Measurements from ENCODE around the gene SNX12. TPM values are rescaled to one million over a fixed set of nuclear protein-coding genes. Genes with fewer than 3 reads are reported as not detected.

The SNX12 gene
- total RNA-seq, 1 experiment from 2014 or later: 69.4 TPM

DNA sequence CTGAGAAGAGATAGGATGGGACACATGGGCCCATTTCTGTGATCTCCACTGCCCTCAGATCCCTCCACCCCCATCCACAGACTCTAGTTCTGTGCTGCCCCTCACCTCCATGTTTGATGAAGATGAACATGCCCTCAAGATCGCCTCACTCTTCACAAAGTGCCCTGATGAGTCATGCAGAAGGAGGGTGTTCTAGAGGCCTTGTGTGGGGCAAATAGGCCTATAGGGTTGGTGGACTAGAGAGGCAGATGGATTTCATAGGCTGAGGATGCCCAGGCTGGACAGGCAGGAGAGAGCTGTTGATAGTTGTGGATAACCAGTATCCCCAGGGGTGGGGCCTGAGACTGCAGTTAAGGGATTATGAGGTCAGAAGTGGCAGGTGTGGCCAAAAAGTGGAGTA, 38.3 kb upstream of the SNX12 start, which contains the start of gene CXorf65:
Gene CXorf65 (minus strand): TSS at position 314 of the 400 bp plus-strand sequence. CDS start 184 bp downstream, at position 130.
- H3K4me1 Mint-ChIP-seq: peaks cover 45% of the 10 kb centered on the region
- TF ChIP-seq MXD4 (CRISPR knock-in tag; IDR thresholded peaks at IDR 0.05; ENCODE audit: borderline replicate concordance): no peak
- TF ChIP-seq, protein P1, sequence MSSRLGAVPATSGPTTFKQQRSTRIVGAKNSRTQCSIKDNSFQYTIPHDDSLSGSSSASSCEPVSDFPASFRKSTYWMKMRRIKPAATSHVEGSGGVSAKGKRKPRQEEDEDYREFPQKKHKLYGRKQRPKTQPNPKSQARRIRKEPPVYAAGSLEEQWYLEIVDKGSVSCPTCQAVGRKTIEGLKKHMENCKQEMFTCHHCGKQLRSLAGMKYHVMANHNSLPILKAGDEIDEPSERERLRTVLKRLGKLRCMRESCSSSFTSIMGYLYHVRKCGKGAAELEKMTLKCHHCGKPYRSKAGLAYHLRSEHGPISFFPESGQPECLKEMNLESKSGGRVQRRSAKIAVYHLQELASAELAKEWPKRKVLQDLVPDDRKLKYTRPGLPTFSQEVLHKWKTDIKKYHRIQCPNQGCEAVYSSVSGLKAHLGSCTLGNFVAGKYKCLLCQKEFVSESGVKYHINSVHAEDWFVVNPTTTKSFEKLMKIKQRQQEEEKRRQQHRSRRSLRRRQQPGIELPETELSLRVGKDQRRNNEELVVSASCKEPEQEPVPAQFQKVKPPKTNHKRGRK (CRISPR knock-in tag; IDR thresholded peaks at IDR 0.05; ENCODE audit: borderline replicate concordance): no peak
- TF ChIP-seq, protein P2, sequence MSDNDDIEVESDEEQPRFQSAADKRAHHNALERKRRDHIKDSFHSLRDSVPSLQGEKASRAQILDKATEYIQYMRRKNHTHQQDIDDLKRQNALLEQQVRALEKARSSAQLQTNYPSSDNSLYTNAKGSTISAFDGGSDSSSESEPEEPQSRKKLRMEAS (CRISPR knock-in tag; IDR thresholded peaks at IDR 0.05): no peak
- TF ChIP-seq, protein P3, sequence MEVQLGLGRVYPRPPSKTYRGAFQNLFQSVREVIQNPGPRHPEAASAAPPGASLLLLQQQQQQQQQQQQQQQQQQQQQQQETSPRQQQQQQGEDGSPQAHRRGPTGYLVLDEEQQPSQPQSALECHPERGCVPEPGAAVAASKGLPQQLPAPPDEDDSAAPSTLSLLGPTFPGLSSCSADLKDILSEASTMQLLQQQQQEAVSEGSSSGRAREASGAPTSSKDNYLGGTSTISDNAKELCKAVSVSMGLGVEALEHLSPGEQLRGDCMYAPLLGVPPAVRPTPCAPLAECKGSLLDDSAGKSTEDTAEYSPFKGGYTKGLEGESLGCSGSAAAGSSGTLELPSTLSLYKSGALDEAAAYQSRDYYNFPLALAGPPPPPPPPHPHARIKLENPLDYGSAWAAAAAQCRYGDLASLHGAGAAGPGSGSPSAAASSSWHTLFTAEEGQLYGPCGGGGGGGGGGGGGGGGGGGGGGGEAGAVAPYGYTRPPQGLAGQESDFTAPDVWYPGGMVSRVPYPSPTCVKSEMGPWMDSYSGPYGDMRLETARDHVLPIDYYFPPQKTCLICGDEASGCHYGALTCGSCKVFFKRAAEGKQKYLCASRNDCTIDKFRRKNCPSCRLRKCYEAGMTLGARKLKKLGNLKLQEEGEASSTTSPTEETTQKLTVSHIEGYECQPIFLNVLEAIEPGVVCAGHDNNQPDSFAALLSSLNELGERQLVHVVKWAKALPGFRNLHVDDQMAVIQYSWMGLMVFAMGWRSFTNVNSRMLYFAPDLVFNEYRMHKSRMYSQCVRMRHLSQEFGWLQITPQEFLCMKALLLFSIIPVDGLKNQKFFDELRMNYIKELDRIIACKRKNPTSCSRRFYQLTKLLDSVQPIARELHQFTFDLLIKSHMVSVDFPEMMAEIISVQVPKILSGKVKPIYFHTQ (CRISPR knock-in tag; IDR thresholded peaks at IDR 0.05): no peak
- TF ChIP-seq ZNF396 (CRISPR knock-in tag; IDR thresholded peaks at IDR 0.05; ENCODE audit: borderline replicate concordance): no peak
- TF ChIP-seq RORB (CRISPR knock-in tag; IDR thresholded peaks at IDR 0.05): no peak
- no peak for TF ChIP-seq NR2C2 (CRISPR knock-in tag; IDR thresholded peaks at IDR 0.05)
- TF ChIP-seq NFE2L1 (CRISPR knock-in tag; IDR thresholded peaks at IDR 0.05): no peak
- TF ChIP-seq, protein P4, sequence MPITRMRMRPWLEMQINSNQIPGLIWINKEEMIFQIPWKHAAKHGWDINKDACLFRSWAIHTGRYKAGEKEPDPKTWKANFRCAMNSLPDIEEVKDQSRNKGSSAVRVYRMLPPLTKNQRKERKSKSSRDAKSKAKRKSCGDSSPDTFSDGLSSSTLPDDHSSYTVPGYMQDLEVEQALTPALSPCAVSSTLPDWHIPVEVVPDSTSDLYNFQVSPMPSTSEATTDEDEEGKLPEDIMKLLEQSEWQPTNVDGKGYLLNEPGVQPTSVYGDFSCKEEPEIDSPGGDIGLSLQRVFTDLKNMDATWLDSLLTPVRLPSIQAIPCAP (CRISPR knock-in tag; IDR thresholded peaks at IDR 0.05): no peak
- TF ChIP-seq, protein P5, sequence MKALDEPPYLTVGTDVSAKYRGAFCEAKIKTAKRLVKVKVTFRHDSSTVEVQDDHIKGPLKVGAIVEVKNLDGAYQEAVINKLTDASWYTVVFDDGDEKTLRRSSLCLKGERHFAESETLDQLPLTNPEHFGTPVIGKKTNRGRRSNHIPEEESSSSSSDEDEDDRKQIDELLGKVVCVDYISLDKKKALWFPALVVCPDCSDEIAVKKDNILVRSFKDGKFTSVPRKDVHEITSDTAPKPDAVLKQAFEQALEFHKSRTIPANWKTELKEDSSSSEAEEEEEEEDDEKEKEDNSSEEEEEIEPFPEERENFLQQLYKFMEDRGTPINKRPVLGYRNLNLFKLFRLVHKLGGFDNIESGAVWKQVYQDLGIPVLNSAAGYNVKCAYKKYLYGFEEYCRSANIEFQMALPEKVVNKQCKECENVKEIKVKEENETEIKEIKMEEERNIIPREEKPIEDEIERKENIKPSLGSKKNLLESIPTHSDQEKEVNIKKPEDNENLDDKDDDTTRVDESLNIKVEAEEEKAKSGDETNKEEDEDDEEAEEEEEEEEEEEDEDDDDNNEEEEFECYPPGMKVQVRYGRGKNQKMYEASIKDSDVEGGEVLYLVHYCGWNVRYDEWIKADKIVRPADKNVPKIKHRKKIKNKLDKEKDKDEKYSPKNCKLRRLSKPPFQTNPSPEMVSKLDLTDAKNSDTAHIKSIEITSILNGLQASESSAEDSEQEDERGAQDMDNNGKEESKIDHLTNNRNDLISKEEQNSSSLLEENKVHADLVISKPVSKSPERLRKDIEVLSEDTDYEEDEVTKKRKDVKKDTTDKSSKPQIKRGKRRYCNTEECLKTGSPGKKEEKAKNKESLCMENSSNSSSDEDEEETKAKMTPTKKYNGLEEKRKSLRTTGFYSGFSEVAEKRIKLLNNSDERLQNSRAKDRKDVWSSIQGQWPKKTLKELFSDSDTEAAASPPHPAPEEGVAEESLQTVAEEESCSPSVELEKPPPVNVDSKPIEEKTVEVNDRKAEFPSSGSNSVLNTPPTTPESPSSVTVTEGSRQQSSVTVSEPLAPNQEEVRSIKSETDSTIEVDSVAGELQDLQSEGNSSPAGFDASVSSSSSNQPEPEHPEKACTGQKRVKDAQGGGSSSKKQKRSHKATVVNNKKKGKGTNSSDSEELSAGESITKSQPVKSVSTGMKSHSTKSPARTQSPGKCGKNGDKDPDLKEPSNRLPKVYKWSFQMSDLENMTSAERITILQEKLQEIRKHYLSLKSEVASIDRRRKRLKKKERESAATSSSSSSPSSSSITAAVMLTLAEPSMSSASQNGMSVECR (CRISPR knock-in tag; IDR thresholded peaks at IDR 0.05; ENCODE audit: borderline replicate concordance): no peak
- no peak for TF ChIP-seq ELF4 (CRISPR knock-in tag; IDR thresholded peaks at IDR 0.05; ENCODE audit: low read depth)
- H3K9me3 Mint-ChIP-seq: no peaks in the 10 kb centered on the region
- ATAC-seq (no peak), DNase-seq (ENCODE audit: low spot score) (no peak)
- ChIA-PET CTCF (no interaction called here), POLR2A (no interaction called here)
- H3K36me3 Mint-ChIP-seq: 0 out of 2 replicates have a peak, but pooled peaks cover 2% of the 10 kb centered on the region
- H3K4me3 Mint-ChIP-seq: no peak within 1 kb of the TSS
- peaks cover 31% of the 10 kb centered on the region for H3K27me3 Mint-ChIP-seq (ENCODE audit: low read depth)
- no peak within 1 kb of the TSS for H3K27ac Mint-ChIP-seq

DNA sequence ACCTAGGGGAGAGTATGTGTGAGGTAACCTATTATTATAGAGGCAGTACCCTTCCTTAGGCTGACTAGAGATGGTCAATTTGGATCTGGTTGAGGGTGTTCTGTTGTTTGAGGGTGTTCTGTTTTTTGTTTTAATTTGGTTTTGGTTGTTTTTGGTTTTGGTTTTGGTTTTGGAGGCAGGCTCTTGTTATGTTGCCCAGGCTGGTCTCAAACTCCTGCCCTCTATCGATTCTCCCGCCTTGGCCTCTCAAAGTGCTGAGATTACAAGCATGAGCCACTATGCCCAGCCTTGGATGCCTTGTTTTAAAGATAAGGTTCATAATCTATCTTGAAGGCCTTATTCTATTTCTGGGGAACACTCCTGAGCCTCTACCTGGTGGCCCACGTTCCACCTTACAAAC, 37.5 kb upstream of the SNX12 start:
- POLR2A ChIA-PET: interaction anchor here (1.2 kb wide), 1 partner anchor 38 kb away, joined by 4 read pairs; no protein-coding TSS in a partner anchor
- ATAC-seq: no peak
- CTCF ChIA-PET: no interaction called here
- Mint-ChIP-seq H3K27me3 (ENCODE audit: low read depth) (peaks cover 23% of the 10 kb centered on the region), H3K36me3 (0 out of 2 replicates have a peak, but pooled peaks cover 3% of the 10 kb centered on the region), H3K4me1 (peaks cover 47% of the 10 kb centered on the region), H3K4me3 (no peak overlapping the region), H3K27ac (no peak overlapping the region), H3K9me3 (no peaks in the 10 kb centered on the region)
- no peak for DNase-seq (ENCODE audit: low spot score)
- TF ChIP-seq ZNF263 (CRISPR knock-in tag; IDR thresholded peaks at IDR 0.05; ENCODE audit: low read depth) (no peak), NR3C1 (CRISPR knock-in tag; conservative IDR thresholded peaks at IDR 0.05; ENCODE audit: low read depth) (no peak), NR1H2 (CRISPR knock-in tag; IDR thresholded peaks at IDR 0.05) (no peak), SP1 (CRISPR knock-in tag; conservative IDR thresholded peaks at IDR 0.05) (no peak), ZNF416 (CRISPR knock-in tag; IDR thresholded peaks at IDR 0.05) (no peak), KAT7 (CRISPR knock-in tag; IDR thresholded peaks at IDR 0.05; ENCODE audit: borderline replicate concordance) (no peak), JAZF1 (CRISPR knock-in tag; IDR thresholded peaks at IDR 0.05) (no peak)
- TF ChIP-seq, protein P4 (CRISPR knock-in tag; IDR thresholded peaks at IDR 0.05): no peak
- TF ChIP-seq, protein P6, sequence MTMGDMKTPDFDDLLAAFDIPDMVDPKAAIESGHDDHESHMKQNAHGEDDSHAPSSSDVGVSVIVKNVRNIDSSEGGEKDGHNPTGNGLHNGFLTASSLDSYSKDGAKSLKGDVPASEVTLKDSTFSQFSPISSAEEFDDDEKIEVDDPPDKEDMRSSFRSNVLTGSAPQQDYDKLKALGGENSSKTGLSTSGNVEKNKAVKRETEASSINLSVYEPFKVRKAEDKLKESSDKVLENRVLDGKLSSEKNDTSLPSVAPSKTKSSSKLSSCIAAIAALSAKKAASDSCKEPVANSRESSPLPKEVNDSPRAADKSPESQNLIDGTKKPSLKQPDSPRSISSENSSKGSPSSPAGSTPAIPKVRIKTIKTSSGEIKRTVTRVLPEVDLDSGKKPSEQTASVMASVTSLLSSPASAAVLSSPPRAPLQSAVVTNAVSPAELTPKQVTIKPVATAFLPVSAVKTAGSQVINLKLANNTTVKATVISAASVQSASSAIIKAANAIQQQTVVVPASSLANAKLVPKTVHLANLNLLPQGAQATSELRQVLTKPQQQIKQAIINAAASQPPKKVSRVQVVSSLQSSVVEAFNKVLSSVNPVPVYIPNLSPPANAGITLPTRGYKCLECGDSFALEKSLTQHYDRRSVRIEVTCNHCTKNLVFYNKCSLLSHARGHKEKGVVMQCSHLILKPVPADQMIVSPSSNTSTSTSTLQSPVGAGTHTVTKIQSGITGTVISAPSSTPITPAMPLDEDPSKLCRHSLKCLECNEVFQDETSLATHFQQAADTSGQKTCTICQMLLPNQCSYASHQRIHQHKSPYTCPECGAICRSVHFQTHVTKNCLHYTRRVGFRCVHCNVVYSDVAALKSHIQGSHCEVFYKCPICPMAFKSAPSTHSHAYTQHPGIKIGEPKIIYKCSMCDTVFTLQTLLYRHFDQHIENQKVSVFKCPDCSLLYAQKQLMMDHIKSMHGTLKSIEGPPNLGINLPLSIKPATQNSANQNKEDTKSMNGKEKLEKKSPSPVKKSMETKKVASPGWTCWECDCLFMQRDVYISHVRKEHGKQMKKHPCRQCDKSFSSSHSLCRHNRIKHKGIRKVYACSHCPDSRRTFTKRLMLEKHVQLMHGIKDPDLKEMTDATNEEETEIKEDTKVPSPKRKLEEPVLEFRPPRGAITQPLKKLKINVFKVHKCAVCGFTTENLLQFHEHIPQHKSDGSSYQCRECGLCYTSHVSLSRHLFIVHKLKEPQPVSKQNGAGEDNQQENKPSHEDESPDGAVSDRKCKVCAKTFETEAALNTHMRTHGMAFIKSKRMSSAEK (CRISPR knock-in tag; IDR thresholded peaks at IDR 0.05; ENCODE audit: borderline replicate concordance): no peak
- TF ChIP-seq, protein P2 (CRISPR knock-in tag; IDR thresholded peaks at IDR 0.05): no peak
